A673 (cell line): ENCODE results near the gene ESD. TPM values are rescaled to one million over a fixed set of nuclear protein-coding genes. Genes with fewer than 3 reads are reported as not detected.

Experiments
- BruUV-seq: library from RNA; stranded (reverse); fragments of 400-500 nt; replicated peaks from 2 replicates; lab custom pipeline; 2021; lab: Mats Ljungman, UMichigan
- CTCF ChIA-PET: fragments of 300-600 bp; sonication (Branson Sonifier 250); formaldehyde crosslinking; loops from one replicate; lab custom pipeline; 2022; ENCODE audit warnings: antibody characterized with exemption; lab: Charles Lee
- POLR2A ChIA-PET: fragments of 300-600 bp; sonication (Branson Sonifier 250); formaldehyde crosslinking; loops from one replicate; lab custom pipeline; 2022; ENCODE audit warnings: antibody characterized with exemption; ENCODE audit not compliant: low non-redundant PET; lab: Charles Lee
- DNase-seq: peaks from one replicate; pipeline ENCODE4 v3.0.0-alpha.2; 2015; ENCODE audit warnings: low spot score
- H3K27ac ChIP-seq: fragments of 200-600 bp; sonication (generic); 2 replicates; pipeline ENCODE4 v1.5.1; 2016; ENCODE audit warnings: mixed run types, low read depth, mild to moderate bottlenecking, mixed read lengths, antibody characterized with exemption, low read length; ENCODE audit not compliant: poor library complexity, severe bottlenecking
- H3K27me3 ChIP-seq: fragments of 200-600 bp; sonication (generic); replicated peaks from 2 replicates; pipeline ENCODE4 v1.6.1; 2017; ENCODE audit warnings: mixed run types, low read depth, mild to moderate bottlenecking, mixed read lengths, antibody characterized with exemption, low read length; ENCODE audit not compliant: insufficient read depth, poor library complexity
- H3K36me3 ChIP-seq: fragments of 200-600 bp; sonication (generic); 2 replicates; pipeline ENCODE4 v1.6.1; 2016; ENCODE audit warnings: mixed run types, mild to moderate bottlenecking, mixed read lengths, antibody characterized with exemption, low read length; ENCODE audit not compliant: insufficient read depth, poor library complexity, severe bottlenecking
- H3K4me1 ChIP-seq: fragments of 200-600 bp; sonication (generic); 2 replicates; pipeline ENCODE4 v1.6.1; 2017; ENCODE audit warnings: mixed run types, mild to moderate bottlenecking, mixed read lengths, antibody characterized with exemption, low read length; ENCODE audit not compliant: insufficient read depth, poor library complexity, severe bottlenecking
- H3K4me3 ChIP-seq: fragments of 200-600 bp; sonication (generic); 2 replicates; pipeline ENCODE4 v1.5.1; 2016; ENCODE audit warnings: low read depth, mixed run types, mild to moderate bottlenecking, mixed read lengths, low read length; ENCODE audit not compliant: poor library complexity, severe bottlenecking
- H3K9me3 ChIP-seq: fragments of 200-600 bp; sonication (generic); 2 replicates; pipeline ENCODE4 v1.6.1; 2016; ENCODE audit warnings: mixed run types, low read depth, mild to moderate bottlenecking, mixed read lengths, antibody characterized with exemption, low read length; ENCODE audit not compliant: poor library complexity, severe bottlenecking
- EZH2 ChIP-seq: fragments of 200-600 bp; sonication (generic); IDR thresholded peaks from 2 replicates; pipeline ENCODE4 v1.6.1; 2017; ENCODE audit warnings: borderline replicate concordance, low read depth, mild to moderate bottlenecking, mixed read lengths, antibody characterized with exemption, low read length; ENCODE audit not compliant: poor library complexity, severe bottlenecking
- intact Hi-C: fragments of 100-400 bp; cut with micrococcal nuclease; formaldehyde crosslinking; loops from one replicate; pipeline ENCODE4 v1.10.0; 2022; ENCODE audit not compliant: unreplicated experiment
- total RNA-seq: library from RNA; stranded (reverse); gene quantifications from 2 replicates; pipeline ENCODE4 v1.2.3, GENCODE V29; 2021
- TF ChIP-seq, protein P1 (sequence below): fragments of 300-800, 200-600 bp; sonication (generic); conservative IDR thresholded peaks from 2 replicates; pipeline ENCODE4 v1.5.1; 2017; ENCODE audit warnings: low read depth, mild to moderate bottlenecking, antibody characterized with exemption, low read length, moderate library complexity, mixed read lengths

ESD gene
- total RNA-seq, 1 experiment from 2014 or later: 167 TPM

DNA sequence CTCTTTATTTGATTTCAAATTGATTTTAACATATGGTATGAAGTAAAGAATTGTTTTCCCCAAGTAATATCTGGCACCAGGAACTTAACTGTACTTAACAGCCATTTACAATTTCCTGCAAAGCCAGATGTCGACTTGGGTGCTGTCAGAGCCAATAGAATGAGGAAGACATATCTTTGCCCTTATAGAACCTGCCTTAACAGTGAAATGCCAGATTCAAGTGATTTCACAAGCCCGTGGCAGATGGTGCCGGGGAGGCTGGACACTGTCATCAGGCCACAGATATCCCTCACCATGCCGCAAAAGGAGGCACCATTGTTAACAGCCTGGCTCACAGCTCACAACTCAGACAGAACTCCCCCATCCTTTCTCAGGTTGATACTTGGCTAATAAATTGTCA, 48.7 kb downstream of the ESD start:
- H3K4me1 ChIP-seq: peaks cover 3% of the 10 kb centered on the region
- H3K4me3 ChIP-seq: no peak overlapping the region
- H3K9me3 ChIP-seq: no peaks in the 10 kb centered on the region
- ChIA-PET CTCF (no interaction called here), POLR2A (no interaction called here)
- no peak for DNase-seq
- TF ChIP-seq, protein P1, sequence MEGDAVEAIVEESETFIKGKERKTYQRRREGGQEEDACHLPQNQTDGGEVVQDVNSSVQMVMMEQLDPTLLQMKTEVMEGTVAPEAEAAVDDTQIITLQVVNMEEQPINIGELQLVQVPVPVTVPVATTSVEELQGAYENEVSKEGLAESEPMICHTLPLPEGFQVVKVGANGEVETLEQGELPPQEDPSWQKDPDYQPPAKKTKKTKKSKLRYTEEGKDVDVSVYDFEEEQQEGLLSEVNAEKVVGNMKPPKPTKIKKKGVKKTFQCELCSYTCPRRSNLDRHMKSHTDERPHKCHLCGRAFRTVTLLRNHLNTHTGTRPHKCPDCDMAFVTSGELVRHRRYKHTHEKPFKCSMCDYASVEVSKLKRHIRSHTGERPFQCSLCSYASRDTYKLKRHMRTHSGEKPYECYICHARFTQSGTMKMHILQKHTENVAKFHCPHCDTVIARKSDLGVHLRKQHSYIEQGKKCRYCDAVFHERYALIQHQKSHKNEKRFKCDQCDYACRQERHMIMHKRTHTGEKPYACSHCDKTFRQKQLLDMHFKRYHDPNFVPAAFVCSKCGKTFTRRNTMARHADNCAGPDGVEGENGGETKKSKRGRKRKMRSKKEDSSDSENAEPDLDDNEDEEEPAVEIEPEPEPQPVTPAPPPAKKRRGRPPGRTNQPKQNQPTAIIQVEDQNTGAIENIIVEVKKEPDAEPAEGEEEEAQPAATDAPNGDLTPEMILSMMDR: no peak
- TF ChIP-seq EZH2: no peak
- no peak overlapping the region for H3K27ac ChIP-seq
- no TSS peak for BruUV-seq
- no peaks in the 10 kb centered on the region for H3K27me3 ChIP-seq
- H3K36me3 ChIP-seq: peaks cover 19% of the 10 kb centered on the region
- intact Hi-C loops: no loop called here

DNA sequence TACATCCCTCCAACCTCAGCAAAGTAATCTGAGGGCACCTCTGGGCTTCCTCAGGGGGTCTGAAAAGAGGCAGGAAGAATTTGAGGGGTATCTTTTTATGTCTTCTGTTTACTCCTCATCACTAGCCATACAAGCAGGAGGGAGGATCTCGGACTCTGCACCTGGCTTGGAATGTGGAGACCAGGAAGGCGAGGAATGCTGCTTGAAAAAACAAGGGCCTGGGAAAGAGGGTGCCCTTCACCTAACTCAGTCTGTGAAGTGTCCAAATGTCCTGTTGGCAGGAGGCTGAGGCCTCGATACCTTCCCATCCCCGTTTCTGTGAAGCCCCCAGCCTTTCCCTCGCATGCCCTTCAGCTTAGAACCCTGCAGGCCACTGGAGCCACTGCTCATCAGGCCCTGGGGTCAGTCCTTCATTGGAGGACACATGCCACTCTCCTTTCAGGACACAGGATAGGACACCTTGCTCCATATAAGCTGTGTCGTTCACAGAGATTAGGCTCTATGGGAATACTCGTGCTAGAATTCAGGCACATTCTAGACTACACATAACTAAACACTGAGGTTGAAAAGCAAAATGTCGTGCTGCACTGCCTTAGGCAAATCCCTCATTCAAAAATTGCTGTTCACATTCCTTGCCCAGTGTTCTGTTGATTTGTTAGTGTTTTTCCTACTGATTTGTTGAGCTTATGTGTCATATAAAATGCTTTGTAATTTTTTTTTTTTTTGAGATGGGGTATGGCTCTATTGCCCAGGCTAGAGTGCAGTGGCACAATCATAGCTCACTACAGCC, 49.7 kb downstream of the ESD start:
- Histone ChIP-seq H3K27me3 (no peaks in the 10 kb centered on the region), H3K36me3 (peaks cover 19% of the 10 kb centered on the region), H3K4me1 (peaks cover 10% of the 10 kb centered on the region), H3K9me3 (no peaks in the 10 kb centered on the region), H3K4me3 (no peak overlapping the region), H3K27ac (no peak overlapping the region)
- no TSS peak for BruUV-seq
- no peak for DNase-seq
- ChIA-PET POLR2A (no interaction called here), CTCF (interaction anchor here (0.6 kb wide), 1 partner anchor 392 kb away, joined by 4 read pairs; no protein-coding TSS in a partner anchor)
- TF ChIP-seq, protein P1: no peak
- no peak for TF ChIP-seq EZH2
- intact Hi-C loops: no loop called here

DNA sequence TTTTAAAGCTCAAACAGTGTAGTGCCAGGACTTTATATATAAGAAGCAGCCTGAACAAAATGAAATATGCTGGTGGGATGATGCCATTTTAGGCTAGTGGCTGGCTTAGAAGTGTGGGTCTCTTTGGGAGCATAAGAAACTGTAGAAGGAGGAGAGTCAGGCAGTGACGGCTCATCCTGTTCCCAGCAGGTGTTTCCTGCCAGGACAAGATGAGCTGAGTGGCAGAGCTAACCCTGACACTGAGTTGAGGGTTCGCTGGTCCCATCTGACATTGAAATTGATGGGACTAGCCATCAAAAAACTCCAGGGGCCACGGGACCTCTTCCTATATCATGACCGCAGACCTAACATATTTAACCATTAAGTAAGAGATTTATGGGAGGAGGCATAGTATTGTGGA, 51.3 kb downstream of the ESD start:
- H3K4me1 ChIP-seq: peaks cover 10% of the 10 kb centered on the region
- no peak overlapping the region for H3K27ac ChIP-seq
- DNase-seq: no peak
- ChIA-PET POLR2A (no interaction called here), CTCF (no interaction called here)
- BruUV-seq: no TSS peak
- peaks cover 23% of the 10 kb centered on the region for H3K36me3 ChIP-seq
- H3K4me3 ChIP-seq: no peak overlapping the region
- intact Hi-C loops: no loop called here
- H3K27me3 ChIP-seq: no peaks in the 10 kb centered on the region
- H3K9me3 ChIP-seq: no peaks in the 10 kb centered on the region
- TF ChIP-seq EZH2: no peak
- TF ChIP-seq, protein P1: no peak
